Caco-2 (cell line): ENCODE data around the gene ZNF555. TPM values are rescaled to one million over a fixed set of nuclear protein-coding genes. Genes with fewer than 3 reads are reported as not detected.
A peak's percentile ranks its signal among the peaks of the same experiment; 100 is the strongest.

Experiments
- BruUV-seq: library from RNA; stranded (reverse); fragments of 400-500 nt; replicated peaks from 2 replicates; lab custom pipeline; 2021; lab: Mats Ljungman, UMichigan
- CTCF ChIA-PET: fragments of 300-600 bp; sonication (Branson Sonifier 250); formaldehyde crosslinking; loops from one replicate; lab custom pipeline; 2022; ENCODE audit warnings: antibody characterized with exemption; lab: Charles Lee
- POLR2A ChIA-PET: fragments of 300-600 bp; sonication (Branson Sonifier 250); formaldehyde crosslinking; loops from one replicate; lab custom pipeline; 2022; ENCODE audit warnings: antibody characterized with exemption; lab: Charles Lee
- DNase-seq, 2 experiments: peaks; one replicate each; pipeline versions ENCODE4 v3.0.0 to v3.0.0-alpha.2; 2020 to 2022
- H3K27me3 ChIP-seq: replicated peaks from 2 replicates; pipeline ENCODE4 v1.6.0; 2011; ENCODE audit warnings: low read length; ENCODE audit not compliant: control insufficient read depth, insufficient read depth
- H3K36me3 ChIP-seq: 2 replicates; pipeline ENCODE4 v1.5.1; 2011; ENCODE audit warnings: low read length; ENCODE audit not compliant: control insufficient read depth, insufficient read depth
- H3K4me1 ChIP-seq: fragments of 250-450 bp; sonication (Bioruptor Pico); 2 replicates; pipeline ENCODE4 v1.5.1; 2020; ENCODE audit warnings: mild to moderate bottlenecking
- H3K4me3 ChIP-seq: 2 replicates; pipeline ENCODE4 v1.5.1; 2011; ENCODE audit warnings: low read depth, mild to moderate bottlenecking, control low read depth, low read length
- H3K9me3 ChIP-seq: fragments of 250-450 bp; sonication (Bioruptor Pico); 2 replicates; pipeline ENCODE4 v1.5.1; 2020; ENCODE audit warnings: mild to moderate bottlenecking, moderate library complexity
- H3K27ac Mint-ChIP-seq: one replicate; pipeline ENCODE4 v1.8.0; 2022; ENCODE audit warnings: mixed read lengths; ENCODE audit not compliant: unreplicated experiment
- H3K27me3 Mint-ChIP-seq: one replicate; pipeline ENCODE4 v1.8.0; 2022; ENCODE audit warnings: mixed read lengths; ENCODE audit not compliant: insufficient read depth, unreplicated experiment
- H3K36me3 Mint-ChIP-seq: one replicate; pipeline ENCODE4 v1.8.0; 2022; ENCODE audit warnings: mild to moderate bottlenecking, mixed read lengths; ENCODE audit not compliant: insufficient read depth, unreplicated experiment
- H3K4me1 Mint-ChIP-seq: one replicate; pipeline ENCODE4 v1.8.0; 2022; ENCODE audit warnings: low read depth, mixed read lengths; ENCODE audit not compliant: unreplicated experiment
- H3K4me3 Mint-ChIP-seq: one replicate; pipeline ENCODE4 v1.8.0; 2022; ENCODE audit warnings: mild to moderate bottlenecking, moderate library complexity, mixed read lengths; ENCODE audit not compliant: unreplicated experiment
- H3K9me3 Mint-ChIP-seq: one replicate; pipeline ENCODE4 v1.8.0; 2022; ENCODE audit warnings: mixed read lengths; ENCODE audit not compliant: unreplicated experiment
- CTCF ChIP-seq, 2 experiments: fragments of 200-600 bp in 1 of 2; IDR thresholded peaks; 1 replicate in 1 of 2; 2 replicates in 1 of 2; pipeline versions ENCODE4 v1.5.1 to v1.8.0; 2011 to 2022; ENCODE audit warnings: antibody characterized with exemption in 1 of 2, control low read depth in 1 of 2, inconsistent platforms in 1 of 2, low read depth in 1 of 2, low read length in 1 of 2, mild to moderate bottlenecking in 1 of 2, moderate library complexity in 1 of 2; ENCODE audit not compliant: insufficient read depth in 1 of 2, severe bottlenecking in 1 of 2, unreplicated experiment in 1 of 2
- intact Hi-C: fragments of 100-400 bp; cut with micrococcal nuclease; formaldehyde crosslinking; loops from one replicate; pipeline ENCODE4 v1.10.0; 2022; ENCODE audit not compliant: unreplicated experiment
- total RNA-seq: library from RNA; stranded (reverse); gene quantifications from 2 replicates; pipeline ENCODE4 v1.2.3, GENCODE V29; 2022

The ZNF555 gene
- total RNA-seq, 1 experiment from 2014 or later = 4.7 TPM

DNA sequence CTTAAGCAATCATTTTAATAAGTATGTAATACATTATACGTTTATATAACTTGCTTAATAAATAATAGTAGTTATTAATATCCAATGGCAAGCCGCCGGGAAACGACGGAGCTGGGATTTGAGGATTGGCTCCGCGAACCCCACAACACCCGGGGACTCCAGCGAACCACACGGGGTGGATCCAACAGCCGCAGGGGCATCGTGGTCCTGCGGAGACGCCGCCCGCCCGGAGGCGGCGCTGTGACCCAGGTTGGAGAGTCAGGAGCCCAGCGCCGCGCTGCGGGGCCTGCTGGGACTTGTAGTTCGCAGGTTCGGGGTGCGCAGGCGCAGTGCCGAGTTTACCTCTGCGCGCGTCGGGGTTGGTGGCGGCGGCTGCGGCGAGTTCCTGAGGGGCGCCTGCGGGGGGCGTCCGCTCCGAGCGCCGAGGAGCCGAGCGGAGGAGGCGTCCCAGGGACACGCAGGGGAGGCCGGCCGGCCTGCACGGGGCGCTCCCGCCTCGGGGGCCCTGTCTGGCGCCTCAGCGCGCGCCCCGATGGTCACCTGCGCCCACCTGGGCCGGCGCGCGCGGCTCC lies 21.6 kb upstream of the ZNF555 start, which contains the start of gene ZNF554:
Gene ZNF554, plus strand, starts transcription at position 329 of the 572 bp plus-strand sequence. Its CDS starts 204 bp downstream, at position 533.
- peak within 1 kb of the TSS; percentile 77 for H3K4me3 Mint-ChIP-seq
- H3K27me3 ChIP-seq = no peaks in the 10 kb centered on the region
- H3K4me1 Mint-ChIP-seq = no peaks in the 10 kb centered on the region
- H3K27me3 Mint-ChIP-seq = no peaks in the 10 kb centered on the region
- H3K4me3 ChIP-seq = peak within 1 kb of the TSS; percentile 60
- H3K36me3 ChIP-seq = no peaks in the 10 kb centered on the region
- POLR2A ChIA-PET = no interaction called here
- intact Hi-C loops = loop anchor here (1.0 kb wide), 1 partner anchor 22 kb away; the partner anchor contains the start of gene ZNF555
- peaks cover 24% of the 10 kb centered on the region for H3K36me3 Mint-ChIP-seq
- BruUV-seq = no TSS peak
- DNase-seq = peak; percentile 94 to 97
- H3K9me3 ChIP-seq = no peaks in the 10 kb centered on the region
- CTCF ChIA-PET = interaction anchor here (0.6 to 1.0 kb wide), 2 partner anchors 34 to 104 kb away, joined by 3 to 4 read pairs; partner anchors contain the start of gene THOP1
- H3K9me3 Mint-ChIP-seq = no peaks in the 10 kb centered on the region
- no peak within 1 kb of the TSS for H3K27ac Mint-ChIP-seq
- TF ChIP-seq CTCF (IDR thresholded peaks at IDR 0.05; ENCODE audit: insufficient read depth in 1 of 2, low read depth in 1 of 2, low read length in 1 of 2, severe bottlenecking in 1 of 2, unreplicated experiment in 1 of 2) = peak; percentile 89 to 95
- H3K4me1 ChIP-seq = no peaks in the 10 kb centered on the region

GRCh38 chr19:2820112-2820702 lies 21.1 kb upstream of the ZNF555 start:
- no peak overlapping the region for H3K27ac Mint-ChIP-seq
- Histone ChIP-seq H3K27me3 (no peaks in the 10 kb centered on the region), H3K36me3 (no peaks in the 10 kb centered on the region), H3K4me3 (peak overlapping the region; percentile 60), H3K9me3 (no peaks in the 10 kb centered on the region), H3K4me1 (no peaks in the 10 kb centered on the region)
- BruUV-seq = no TSS peak
- no peaks in the 10 kb centered on the region for H3K27me3 Mint-ChIP-seq
- TF ChIP-seq CTCF (IDR thresholded peaks at IDR 0.05; ENCODE audit: insufficient read depth in 1 of 2, low read depth in 1 of 2, low read length in 1 of 2, severe bottlenecking in 1 of 2, unreplicated experiment in 1 of 2) = no peak
- peaks cover 2% of the 10 kb centered on the region for H3K9me3 Mint-ChIP-seq
- POLR2A ChIA-PET = no interaction called here
- CTCF ChIA-PET = interaction anchor here (1.0 kb wide), 1 partner anchor 35 kb away, joined by 3 read pairs; the partner anchor contains the start of gene THOP1
- intact Hi-C loops = no loop called here
- DNase-seq = no peak
- peaks cover 24% of the 10 kb centered on the region for H3K36me3 Mint-ChIP-seq
- H3K4me1 Mint-ChIP-seq = no peaks in the 10 kb centered on the region
- peak overlapping the region; percentile 77 for H3K4me3 Mint-ChIP-seq

GRCh38 chr19:2822846-2823245 lies 18.4 kb upstream of the ZNF555 start:
- no TSS peak for BruUV-seq
- ChIA-PET POLR2A (no interaction called here), CTCF (no interaction called here)
- intact Hi-C loops = no loop called here
- no peaks in the 10 kb centered on the region for H3K9me3 ChIP-seq
- no peak overlapping the region for H3K27ac Mint-ChIP-seq
- no peak overlapping the region for H3K4me3 Mint-ChIP-seq
- H3K4me1 ChIP-seq = no peaks in the 10 kb centered on the region
- H3K4me3 ChIP-seq = no peak overlapping the region
- H3K27me3 Mint-ChIP-seq = no peaks in the 10 kb centered on the region
- H3K27me3 ChIP-seq = no peaks in the 10 kb centered on the region
- H3K36me3 Mint-ChIP-seq = peaks cover 6% of the 10 kb centered on the region
- H3K36me3 ChIP-seq = no peaks in the 10 kb centered on the region
- TF ChIP-seq CTCF (IDR thresholded peaks at IDR 0.05; ENCODE audit: insufficient read depth in 1 of 2, low read depth in 1 of 2, low read length in 1 of 2, severe bottlenecking in 1 of 2, unreplicated experiment in 1 of 2) = no peak
- peaks cover 10% of the 10 kb centered on the region for H3K9me3 Mint-ChIP-seq
- H3K4me1 Mint-ChIP-seq = no peaks in the 10 kb centered on the region
- DNase-seq = no peak
